ENCODE data around the gene ACOT12.

ACOT12 gene

DNA sequence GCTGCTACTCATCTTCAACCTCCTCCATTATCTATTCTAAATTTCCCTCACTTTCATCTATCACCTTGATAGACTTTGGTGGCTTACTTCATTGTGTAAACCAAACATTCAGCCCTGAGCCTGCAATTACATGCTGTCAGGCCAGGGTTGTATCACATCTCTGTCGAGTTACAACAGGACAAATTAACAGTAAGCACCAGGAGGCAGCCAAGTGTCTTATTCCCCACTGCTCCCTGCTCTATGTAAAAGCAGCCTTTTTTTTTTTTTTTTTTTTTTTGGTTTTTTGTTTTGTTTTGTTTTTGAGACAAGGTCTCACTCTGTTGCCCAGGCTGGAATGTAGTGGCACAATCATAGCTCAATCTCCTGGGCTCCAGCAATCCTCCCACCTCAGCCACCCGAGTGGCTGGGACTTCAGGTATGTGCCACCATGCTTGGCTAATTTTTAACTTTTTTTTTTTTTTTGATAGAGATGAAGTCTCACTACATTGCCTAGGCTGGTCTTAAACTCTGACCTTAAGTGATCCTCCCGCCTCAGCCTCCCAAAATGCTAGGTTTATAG, 107.8 kb downstream of the ACOT12 start:
- DNase-seq, result no peak

DNA sequence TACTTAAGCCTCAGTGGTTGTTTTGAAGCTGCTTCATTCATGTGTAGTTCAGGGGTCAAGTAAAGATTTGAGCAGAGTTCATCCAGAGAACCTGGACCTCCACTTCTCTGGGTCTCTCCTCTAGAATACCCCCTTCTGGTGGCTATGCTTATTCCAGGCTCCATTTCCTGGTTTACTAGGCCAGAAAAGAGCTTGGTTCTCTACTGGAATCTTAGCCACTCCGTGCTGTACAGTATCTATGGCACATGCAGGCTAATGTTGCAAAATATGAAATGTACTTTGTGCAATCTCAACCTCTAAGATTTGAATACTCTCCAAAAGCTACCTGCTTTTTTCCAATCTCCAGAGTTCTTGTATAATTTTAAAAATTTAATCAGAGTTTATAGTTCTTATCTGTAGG, 110.0 kb downstream of the ACOT12 start:
- no peak for DNase-seq

All from SHP77 treated with DMSO at 0.1 percent for 48 hours (cell line).